ENCODE results near the gene TNS3. TPM values are rescaled to one million over a fixed set of nuclear protein-coding genes. Genes with fewer than 3 reads are reported as not detected.

The TNS3 gene
- polyA plus RNA-seq, 3 donors: 85.9 to 94.6 (median 88.0) TPM

GRCh38 chr7:47568547-47568946 is 13.4 kb downstream of the TNS3 start:
- no peak for DNase-seq (ENCODE audit: low read depth in 3 of 3, low spot score in 2 of 3)

GRCh38 chr7:47568056-47568455 is 13.9 kb downstream of the TNS3 start:
- DNase-seq (ENCODE audit: low read depth in 3 of 3, low spot score in 2 of 3): no peak

- no peak for DNase-seq (ENCODE audit: low read depth in 3 of 3, low spot score in 2 of 3)
Observed at GRCh38 chr7:47565640-47566250, 16.2 kb downstream of the TNS3 start.

GRCh38 chr7:47563521-47563920 is 18.4 kb downstream of the TNS3 start:
- no peak for DNase-seq (ENCODE audit: low read depth in 3 of 3, low spot score in 2 of 3)

GRCh38 chr7:47561715-47562446 is 20.0 kb downstream of the TNS3 start:
- no peak for DNase-seq (ENCODE audit: low read depth in 3 of 3, low spot score in 2 of 3)

- no peak for DNase-seq (ENCODE audit: low read depth in 3 of 3, low spot score in 2 of 3)
Observed at GRCh38 chr7:47559306-47560220, 22.3 kb downstream of the TNS3 start.

- no peak for DNase-seq (ENCODE audit: low read depth in 3 of 3, low spot score in 2 of 3)
Observed at GRCh38 chr7:47557694-47558670, 23.9 kb downstream of the TNS3 start.

GRCh38 chr7:47557317-47557693 is 24.6 kb downstream of the TNS3 start:
- no peak for DNase-seq (ENCODE audit: low read depth in 3 of 3, low spot score in 2 of 3)

GRCh38 chr7:47556511-47557180 is 25.3 kb downstream of the TNS3 start:
- no peak for DNase-seq (ENCODE audit: low read depth in 3 of 3, low spot score in 2 of 3)

- no peak for DNase-seq (ENCODE audit: low read depth in 3 of 3, low spot score in 2 of 3)
Observed at GRCh38 chr7:47553309-47553708, 28.6 kb downstream of the TNS3 start.

- DNase-seq (ENCODE audit: low read depth in 3 of 3, low spot score in 2 of 3): no peak
Observed at GRCh38 chr7:47552621-47553020, 29.3 kb downstream of the TNS3 start.

- DNase-seq (ENCODE audit: low read depth in 3 of 3, low spot score in 2 of 3): no peak
Observed at GRCh38 chr7:47551668-47552440, 30.1 kb downstream of the TNS3 start.

- no peak for DNase-seq (ENCODE audit: low read depth in 3 of 3, low spot score in 2 of 3)
Observed at GRCh38 chr7:47550788-47551470, 31.0 kb downstream of the TNS3 start.

- DNase-seq (ENCODE audit: low read depth in 3 of 3, low spot score in 2 of 3): no peak
Observed at GRCh38 chr7:47549916-47550315, 32.0 kb downstream of the TNS3 start.

- DNase-seq (ENCODE audit: low read depth in 3 of 3, low spot score in 2 of 3): no peak
Observed at GRCh38 chr7:47549397-47549796, 32.5 kb downstream of the TNS3 start.

GRCh38 chr7:47548546-47548945 is 33.4 kb downstream of the TNS3 start:
- no peak for DNase-seq (ENCODE audit: low read depth in 3 of 3, low spot score in 2 of 3)

- no peak for DNase-seq (ENCODE audit: low read depth in 3 of 3, low spot score in 2 of 3)
Observed at GRCh38 chr7:47546733-47547494, 35.0 kb downstream of the TNS3 start.

- DNase-seq (ENCODE audit: low read depth in 3 of 3, low spot score in 2 of 3): no peak
Observed at GRCh38 chr7:47546171-47546570, 35.7 kb downstream of the TNS3 start.

All from right renal cortex interstitium (tissue), 3 donors.